CD14-positive monocyte (primary cell): ENCODE results near the gene GK2. TPM values are rescaled to one million over a fixed set of nuclear protein-coding genes. Genes with fewer than 3 reads are reported as not detected.

ENCODE experiments used
- DNase-seq, 3 donors: peaks; one replicate each; pipeline ENCODE4 v3.0.0-alpha.2; 2011 to 2022
- H2AFZ ChIP-seq: 2 replicates; pipeline ENCODE4 v1.6.0; 2012; ENCODE audit warnings: mild to moderate bottlenecking, low read depth, low read length, inconsistent platforms; ENCODE audit not compliant: insufficient read depth, poor library complexity, severe bottlenecking
- H3K27ac ChIP-seq, 2 donors: 1 replicate in 1 of 2; 2 replicates in 1 of 2; pipeline ENCODE4 v1.5.1; 2012 to 2013; ENCODE audit warnings: low read length in 2 of 2, control low read depth in 1 of 2, inconsistent platforms in 1 of 2, low read depth in 1 of 2, mild to moderate bottlenecking in 1 of 2
- H3K27me3 ChIP-seq, 2 donors: one replicate each; pipeline versions ENCODE4 v1.6.0 to v1.6.1; 2011 to 2013; ENCODE audit warnings: low read length in 2 of 2; ENCODE audit not compliant: control insufficient read depth in 2 of 2, insufficient read depth in 2 of 2
- H3K36me3 ChIP-seq, 2 donors: replicated peaks in 1 of 2; 1 replicate in 1 of 2; 2 replicates in 1 of 2; pipeline versions ENCODE4 v1.5.1 to v1.6.1; 2012 to 2013; ENCODE audit warnings: low read length in 2 of 2, control low read depth in 1 of 2, inconsistent platforms in 1 of 2, mild to moderate bottlenecking in 1 of 2; ENCODE audit not compliant: insufficient read depth in 2 of 2, control insufficient read depth in 1 of 2
- H3K4me1 ChIP-seq, 2 donors: 1 replicate in 1 of 2; 2 replicates in 1 of 2; pipeline versions ENCODE4 v1.5.1 to v1.6.1; 2012 to 2013; ENCODE audit warnings: low read length in 2 of 2, control low read depth in 1 of 2, inconsistent platforms in 1 of 2, mild to moderate bottlenecking in 1 of 2, moderate library complexity in 1 of 2; ENCODE audit not compliant: insufficient read depth in 2 of 2, control insufficient read depth in 1 of 2
- H3K4me2 ChIP-seq: replicated peaks from 2 replicates; pipeline ENCODE3; 2012; ENCODE audit warnings: low read length, moderate library complexity, mild to moderate bottlenecking; ENCODE audit not compliant: poor library complexity, severe bottlenecking; ENCODE audit errors: extremely low read depth
- H3K4me3 ChIP-seq, 3 experiments: fragments of 200-600 bp in 1 of 3; sonication (generic) in 1 of 3; replicated peaks in 1 of 3; 1 replicate in 2 of 3; 2 replicates in 1 of 3; pipeline ENCODE4 v1.5.1; 2011 to 2013; ENCODE audit warnings: low read length in 3 of 3, mild to moderate bottlenecking in 3 of 3, control low read depth in 2 of 3, low read depth in 2 of 3, inconsistent platforms in 1 of 3, moderate library complexity in 1 of 3
- H3K79me2 ChIP-seq: 2 replicates; pipeline ENCODE4 v1.6.0; 2012; ENCODE audit warnings: mild to moderate bottlenecking, control low read depth, inconsistent platforms, low read length, moderate library complexity; ENCODE audit not compliant: insufficient read depth
- H3K9ac ChIP-seq: 2 replicates; pipeline ENCODE4 v1.6.0; 2017; ENCODE audit warnings: low read length, mild to moderate bottlenecking; ENCODE audit not compliant: insufficient read depth, poor library complexity, severe bottlenecking
- H3K9me3 ChIP-seq, 2 donors: replicated peaks in 1 of 2; 1 replicate in 1 of 2; 2 replicates in 1 of 2; pipeline versions ENCODE4 v1.5.1 to v1.6.1; 2012 to 2013; ENCODE audit warnings: low read length in 2 of 2, control low read depth in 1 of 2; ENCODE audit not compliant: control insufficient read depth in 1 of 2, insufficient read depth in 1 of 2
- H4K20me1 ChIP-seq: 2 replicates; pipeline ENCODE4 v1.6.0; 2012; ENCODE audit warnings: mild to moderate bottlenecking, low read length, control low read depth, moderate library complexity; ENCODE audit not compliant: insufficient read depth
- H3K27ac Mint-ChIP-seq, 7 donors: one replicate each; pipeline ENCODE4 v1.8.0; 2020; ENCODE audit warnings: mild to moderate bottlenecking in 7 of 7, mixed read lengths in 7 of 7, moderate library complexity in 6 of 7, inconsistent platforms in 2 of 7
- H3K27me3 Mint-ChIP-seq, 3 donors: one replicate each; pipeline ENCODE4 v1.8.0; 2021 to 2022; ENCODE audit warnings: low read depth in 3 of 3, mild to moderate bottlenecking in 3 of 3, mixed read lengths in 3 of 3, moderate library complexity in 3 of 3, inconsistent platforms in 1 of 3
- H3K36me3 Mint-ChIP-seq, 2 donors: one replicate each; pipeline ENCODE4 v1.8.0; 2020; ENCODE audit warnings: mixed read lengths in 2 of 2, inconsistent platforms in 1 of 2, mild to moderate bottlenecking in 1 of 2
- H3K4me1 Mint-ChIP-seq: one replicate; pipeline ENCODE4 v1.8.0; 2020; ENCODE audit warnings: mild to moderate bottlenecking, mixed read lengths
- H3K4me3 Mint-ChIP-seq, 2 donors: one replicate each; pipeline ENCODE4 v1.8.0; 2020; ENCODE audit warnings: mild to moderate bottlenecking in 2 of 2, mixed read lengths in 2 of 2, moderate library complexity in 1 of 2
- H3K9me3 Mint-ChIP-seq, 7 donors: one replicate each; pipeline ENCODE4 v1.8.0; 2020 to 2022; ENCODE audit warnings: mixed read lengths in 7 of 7, mild to moderate bottlenecking in 6 of 7, moderate library complexity in 6 of 7, inconsistent platforms in 2 of 7
- WGBS: methylation state at CpG from one replicate; pipeline ENCODE4 v1.1.5; 2013; ENCODE audit warnings: missing lambda C conversion rate; ENCODE audit not compliant: insufficient coverage; 5-methylcytosine and 5-hydroxymethylcytosine counted together
- intact Hi-C, 2 donors: fragments of 100-400 bp; cut with micrococcal nuclease; formaldehyde crosslinking; loops; one replicate each; pipeline versions ENCODE4 v1.15.0 to v1.15.1; 2023
- polyA plus RNA-seq, 3 donors: library from polyadenylated mRNA; depleted of rRNA in 1 of 3; unstranded in 2 of 3; stranded (reverse) in 1 of 3; fragments of 300-500 nt in 2 of 3; fragments of >200 nt in 1 of 3; fragmentation: Illumina TruSeq in 2 of 3; gene quantifications; 1 replicate in 2 of 3; 2 replicates in 1 of 3; pipeline ENCODE4 v1.2.3, GENCODE V29; 2012 to 2021
- TF ChIP-seq, protein P1 (sequence below): fragments of 200-600 bp; IDR thresholded peaks from one replicate; pipeline ENCODE4 v1.8.0; 2022; ENCODE audit warnings: antibody characterized with exemption, mild to moderate bottlenecking

The GK2 gene
- polyA plus RNA-seq, 3 donors, result not detected

GRCh38 chr4:79357365-79357764 is 50.7 kb downstream of the GK2 start:
- Histone ChIP-seq H3K4me2 (no peak overlapping the region), H2AFZ (no peak overlapping the region), H4K20me1 (no peaks in the 10 kb centered on the region), H3K79me2 (no peaks in the 10 kb centered on the region), H3K36me3 (no peaks in the 10 kb centered on the region), H3K27me3 (no peaks in the 10 kb centered on the region), H3K4me1 (no peaks in the 10 kb centered on the region), H3K9me3 (peaks cover 0 to 7% of the 10 kb centered on the region in 2 donors), H3K27ac (no peak overlapping the region), H3K4me3 (no peak overlapping the region), H3K9ac (no peak overlapping the region)
- DNase-seq, result no peak
- Mint-ChIP-seq H3K9me3 (peaks cover 0 to 5% (median 1%) of the 10 kb centered on the region in 7 donors), H3K4me1 (no peaks in the 10 kb centered on the region), H3K27ac (no peak overlapping the region), H3K36me3 (no peaks in the 10 kb centered on the region), H3K27me3 (peaks cover 0 to 4% (median 0%) of the 10 kb centered on the region in 3 donors), H3K4me3 (no peak overlapping the region)
- intact Hi-C loops, result no loop called here
- TF ChIP-seq, protein P1, sequence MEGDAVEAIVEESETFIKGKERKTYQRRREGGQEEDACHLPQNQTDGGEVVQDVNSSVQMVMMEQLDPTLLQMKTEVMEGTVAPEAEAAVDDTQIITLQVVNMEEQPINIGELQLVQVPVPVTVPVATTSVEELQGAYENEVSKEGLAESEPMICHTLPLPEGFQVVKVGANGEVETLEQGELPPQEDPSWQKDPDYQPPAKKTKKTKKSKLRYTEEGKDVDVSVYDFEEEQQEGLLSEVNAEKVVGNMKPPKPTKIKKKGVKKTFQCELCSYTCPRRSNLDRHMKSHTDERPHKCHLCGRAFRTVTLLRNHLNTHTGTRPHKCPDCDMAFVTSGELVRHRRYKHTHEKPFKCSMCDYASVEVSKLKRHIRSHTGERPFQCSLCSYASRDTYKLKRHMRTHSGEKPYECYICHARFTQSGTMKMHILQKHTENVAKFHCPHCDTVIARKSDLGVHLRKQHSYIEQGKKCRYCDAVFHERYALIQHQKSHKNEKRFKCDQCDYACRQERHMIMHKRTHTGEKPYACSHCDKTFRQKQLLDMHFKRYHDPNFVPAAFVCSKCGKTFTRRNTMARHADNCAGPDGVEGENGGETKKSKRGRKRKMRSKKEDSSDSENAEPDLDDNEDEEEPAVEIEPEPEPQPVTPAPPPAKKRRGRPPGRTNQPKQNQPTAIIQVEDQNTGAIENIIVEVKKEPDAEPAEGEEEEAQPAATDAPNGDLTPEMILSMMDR, result no peak
- WGBS, result 100% methylated on average over 2 of the region's 8 CpGs

Other genes starting within 250 kb of the GK2 start
- gene NAA11, start 82.2 kb downstream of the GK2 start, polyA plus RNA-seq, result not detected